Measurements from ENCODE around the gene MAP3K19.

GRCh38 chr2:134973241-134974138, 73.8 kb downstream of the MAP3K19 start:
- TF ChIP-seq POLR2AphosphoS5 (IDR thresholded peaks at IDR 0.05; ENCODE audit: borderline replicate concordance, low read depth, low read length) = no peak
- TF ChIP-seq EZH2 (IDR thresholded peaks at IDR 0.05) = no peak
